HFFc6 (cell line): Measurements from ENCODE around the gene KRT79. TPM values are rescaled to one million over a fixed set of nuclear protein-coding genes. Genes with fewer than 3 reads are reported as not detected.

Experiments used
- DNase-seq: peaks from one replicate; pipeline ENCODE4 v3.0.0-alpha.2; 2018
- H3K27ac Mint-ChIP-seq: 2 replicates; pipeline ENCODE4 v1.8.0; 2020; ENCODE audit warnings: mild to moderate bottlenecking, mixed read lengths
- H3K27me3 Mint-ChIP-seq: 2 replicates; pipeline ENCODE4 v1.8.0; 2021; ENCODE audit warnings: mild to moderate bottlenecking, moderate library complexity, mixed read lengths; ENCODE audit not compliant: insufficient read depth
- H3K36me3 Mint-ChIP-seq: 2 replicates; pipeline ENCODE4 v1.8.0; 2021; ENCODE audit warnings: low read depth, mixed read lengths
- H3K4me1 Mint-ChIP-seq: 2 replicates; pipeline ENCODE4 v1.8.0; 2020; ENCODE audit warnings: low read depth, mixed read lengths
- H3K4me3 Mint-ChIP-seq: 2 replicates; pipeline ENCODE4 v1.8.0; 2020; ENCODE audit warnings: mild to moderate bottlenecking, moderate library complexity, mixed read lengths
- H3K9me3 Mint-ChIP-seq: 2 replicates; pipeline ENCODE4 v1.8.0; 2020; ENCODE audit warnings: mild to moderate bottlenecking, mixed read lengths
- total RNA-seq, 6 experiments: library from RNA; stranded (reverse); fragmentation: NEBNext Ultra II Directional; extraction: Animal tissue kit (Norgen Biotek cat#: 25700); gene quantifications; 2 replicates in 1 of 6; 3 replicates in 5 of 6; pipeline ENCODE4 v1.2.3, GENCODE V29; 2021
- TF ChIP-seq, protein P1 (sequence below): fragments of 200-600 bp; sonication (generic); IDR thresholded peaks from 2 replicates; pipeline ENCODE4 v1.5.0; 2021; ENCODE audit warnings: antibody characterized with exemption, mild to moderate bottlenecking

The KRT79 gene
- total RNA-seq, 6 experiments from 2014 or later: not detected

DNA sequence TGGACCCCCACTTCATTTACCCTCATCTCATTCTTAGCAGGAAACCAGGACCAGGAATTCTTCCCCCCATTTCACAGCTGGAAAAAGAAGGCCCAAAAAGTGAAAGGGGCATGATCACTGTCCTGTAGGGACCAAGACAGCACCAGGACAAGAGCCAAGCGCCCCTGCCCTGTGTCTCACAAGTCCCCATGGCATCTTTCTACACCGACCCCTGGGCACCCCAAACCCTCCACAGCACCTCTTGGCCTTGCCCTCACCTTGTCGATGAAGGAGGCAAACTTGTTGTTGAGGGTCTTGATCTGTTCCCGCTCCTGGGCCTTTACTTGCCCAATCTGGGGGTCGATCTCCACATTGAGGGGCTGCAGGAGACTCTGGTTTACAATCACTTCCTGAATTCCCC, 57.7 kb downstream of the KRT79 start:
- Mint-ChIP-seq H3K27ac (no peak overlapping the region), H3K36me3 (no peaks in the 10 kb centered on the region), H3K9me3 (no peaks in the 10 kb centered on the region), H3K4me3 (no peak overlapping the region), H3K4me1 (no peaks in the 10 kb centered on the region), H3K27me3 (peaks cover 53% of the 10 kb centered on the region)
- TF ChIP-seq, protein P1, sequence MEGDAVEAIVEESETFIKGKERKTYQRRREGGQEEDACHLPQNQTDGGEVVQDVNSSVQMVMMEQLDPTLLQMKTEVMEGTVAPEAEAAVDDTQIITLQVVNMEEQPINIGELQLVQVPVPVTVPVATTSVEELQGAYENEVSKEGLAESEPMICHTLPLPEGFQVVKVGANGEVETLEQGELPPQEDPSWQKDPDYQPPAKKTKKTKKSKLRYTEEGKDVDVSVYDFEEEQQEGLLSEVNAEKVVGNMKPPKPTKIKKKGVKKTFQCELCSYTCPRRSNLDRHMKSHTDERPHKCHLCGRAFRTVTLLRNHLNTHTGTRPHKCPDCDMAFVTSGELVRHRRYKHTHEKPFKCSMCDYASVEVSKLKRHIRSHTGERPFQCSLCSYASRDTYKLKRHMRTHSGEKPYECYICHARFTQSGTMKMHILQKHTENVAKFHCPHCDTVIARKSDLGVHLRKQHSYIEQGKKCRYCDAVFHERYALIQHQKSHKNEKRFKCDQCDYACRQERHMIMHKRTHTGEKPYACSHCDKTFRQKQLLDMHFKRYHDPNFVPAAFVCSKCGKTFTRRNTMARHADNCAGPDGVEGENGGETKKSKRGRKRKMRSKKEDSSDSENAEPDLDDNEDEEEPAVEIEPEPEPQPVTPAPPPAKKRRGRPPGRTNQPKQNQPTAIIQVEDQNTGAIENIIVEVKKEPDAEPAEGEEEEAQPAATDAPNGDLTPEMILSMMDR: no peak
- no peak for DNase-seq

DNA sequence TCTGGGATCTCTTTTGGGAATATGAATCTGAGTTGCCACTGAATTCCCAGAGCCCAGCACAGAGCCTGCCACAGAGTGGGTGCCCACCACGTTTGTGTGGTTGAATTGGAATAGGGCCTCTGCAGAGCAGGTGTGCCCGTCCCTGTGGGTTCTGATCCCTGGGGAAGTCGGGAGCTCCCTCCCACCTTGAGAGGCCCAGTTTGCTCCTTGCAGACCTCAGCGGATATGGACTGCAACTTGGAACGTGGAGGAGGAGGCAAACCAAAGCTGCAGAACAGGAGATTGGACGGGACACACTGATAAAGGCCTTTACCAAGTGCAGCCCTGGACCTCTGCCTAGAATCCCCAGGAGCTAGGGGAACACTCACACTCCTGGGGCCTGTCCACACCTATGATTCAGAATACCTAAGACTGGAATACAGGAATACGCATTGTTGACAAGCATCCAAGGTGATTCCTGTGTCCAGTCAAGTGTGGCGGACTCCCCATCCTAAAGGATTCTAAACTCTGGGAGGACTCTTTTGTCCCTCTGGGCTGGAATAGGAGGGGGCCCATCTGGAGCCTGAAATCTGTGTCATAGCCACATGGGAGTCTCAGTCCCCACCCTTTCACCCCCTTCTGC, 59.4 kb downstream of the KRT79 start:
- Mint-ChIP-seq H3K4me3 (no peak overlapping the region), H3K4me1 (no peaks in the 10 kb centered on the region), H3K9me3 (no peaks in the 10 kb centered on the region), H3K27ac (no peak overlapping the region), H3K27me3 (peaks cover 50% of the 10 kb centered on the region), H3K36me3 (no peaks in the 10 kb centered on the region)
- TF ChIP-seq, protein P1: no peak
- no peak for DNase-seq

DNA sequence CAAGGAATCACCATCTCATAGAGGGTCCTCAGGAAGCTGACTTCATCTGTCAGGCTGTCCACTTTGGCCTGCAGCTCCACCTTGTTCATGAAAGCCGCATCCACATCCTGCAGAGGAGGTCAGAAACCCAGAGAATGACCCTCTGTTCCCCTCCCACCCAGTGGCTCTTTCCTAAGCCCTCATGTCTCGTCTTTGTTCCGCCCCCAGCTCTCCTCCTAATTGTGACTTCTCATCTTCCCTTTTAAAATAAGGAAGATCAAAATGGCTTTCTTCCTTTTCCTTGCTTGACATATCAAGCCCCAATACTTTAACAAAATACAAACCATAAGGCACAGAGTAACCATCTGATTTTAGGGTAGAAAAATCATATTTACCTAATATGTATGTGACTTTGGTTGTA, 61.3 kb downstream of the KRT79 start:
- H3K4me3 Mint-ChIP-seq: no peak overlapping the region
- no peaks in the 10 kb centered on the region for H3K4me1 Mint-ChIP-seq
- TF ChIP-seq, protein P1: no peak
- no peak overlapping the region for H3K27ac Mint-ChIP-seq
- no peaks in the 10 kb centered on the region for H3K9me3 Mint-ChIP-seq
- DNase-seq: no peak
- peaks cover 55% of the 10 kb centered on the region for H3K27me3 Mint-ChIP-seq
- H3K36me3 Mint-ChIP-seq: no peaks in the 10 kb centered on the region

DNA sequence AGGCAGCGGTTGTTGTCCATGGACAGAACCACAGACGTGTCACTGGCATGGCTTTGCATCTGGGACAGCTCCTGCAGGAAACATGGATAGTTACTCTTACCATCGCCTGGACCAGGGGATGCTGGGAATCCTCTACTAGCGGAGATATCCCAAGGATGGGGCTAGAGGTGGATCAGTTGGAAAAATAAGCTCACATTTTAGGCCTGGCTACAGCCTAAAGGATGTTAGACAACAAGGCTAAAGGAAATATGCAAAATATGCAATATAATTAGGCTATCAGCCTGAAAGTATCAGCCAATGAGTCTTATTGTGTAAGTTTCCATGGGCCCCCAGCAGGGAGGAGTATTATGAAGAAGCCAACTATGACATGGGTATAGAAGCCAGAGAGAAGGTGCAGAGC, 61.9 kb downstream of the KRT79 start:
- no peaks in the 10 kb centered on the region for H3K9me3 Mint-ChIP-seq
- H3K4me1 Mint-ChIP-seq: no peaks in the 10 kb centered on the region
- H3K4me3 Mint-ChIP-seq: no peak overlapping the region
- DNase-seq: no peak
- TF ChIP-seq, protein P1: no peak
- H3K36me3 Mint-ChIP-seq: no peaks in the 10 kb centered on the region
- H3K27ac Mint-ChIP-seq: no peak overlapping the region
- H3K27me3 Mint-ChIP-seq: peaks cover 53% of the 10 kb centered on the region

DNA sequence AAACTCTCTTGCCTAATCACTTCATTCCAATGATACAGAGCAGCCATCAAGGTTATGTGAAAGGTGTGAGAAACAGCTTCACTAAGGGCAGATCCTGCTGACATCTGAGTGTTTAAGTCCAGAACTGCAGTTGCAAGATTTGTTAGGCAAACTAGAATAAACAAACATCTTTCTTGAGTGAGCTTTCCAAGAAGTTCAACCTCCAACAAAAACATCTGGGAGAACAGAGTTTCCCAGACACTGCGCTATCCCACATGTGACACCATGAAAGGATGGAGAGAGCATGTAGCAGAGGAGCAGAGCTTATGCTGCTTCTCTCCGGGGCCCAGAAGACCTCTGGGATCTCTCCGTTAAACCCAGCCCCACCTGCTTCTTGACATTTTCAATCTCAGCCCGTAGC, 62.6 kb downstream of the KRT79 start:
- Mint-ChIP-seq H3K9me3 (no peaks in the 10 kb centered on the region), H3K4me3 (no peak overlapping the region), H3K36me3 (no peaks in the 10 kb centered on the region), H3K27ac (no peak overlapping the region), H3K4me1 (no peaks in the 10 kb centered on the region), H3K27me3 (peaks cover 51% of the 10 kb centered on the region)
- no peak for DNase-seq
- TF ChIP-seq, protein P1: no peak

Other genes starting within 250 kb of the KRT79 start
- not detected for gene KRT72, start 232.8 kb downstream of the KRT79 start, total RNA-seq
- gene KRT73, start 215.8 kb downstream of the KRT79 start, total RNA-seq: not detected
- gene KRT2, start 182.1 kb downstream of the KRT79 start, total RNA-seq: not detected
- not detected for gene KRT1, start 153.9 kb downstream of the KRT79 start, total RNA-seq
- not detected for gene KRT77, start 130.8 kb downstream of the KRT79 start, total RNA-seq
- not detected for gene KRT76, start 57.0 kb downstream of the KRT79 start, total RNA-seq
- gene KRT3, start 38.2 kb downstream of the KRT79 start, total RNA-seq: not detected
- under 1 TPM in 4 of 6 experiments, not detected in 2; 0.18 to 0.31 (median 0.30) TPM for gene KRT4, start 20.2 kb downstream of the KRT79 start, total RNA-seq
- under 1 TPM in 1 of 6 experiments, not detected in 5; 0.30 TPM for gene KRT78, start 14.7 kb upstream of the KRT79 start, total RNA-seq
- gene KRT8, start 70.8 kb upstream of the KRT79 start, total RNA-seq: 10 to 100 TPM; 41.4 to 50.4 (median 44.8) TPM
- gene KRT18, start 114.8 kb upstream of the KRT79 start, total RNA-seq: 100 to 1,000 TPM; 556 to 745 (median 582) TPM
- gene EIF4B, start 172.1 kb upstream of the KRT79 start, total RNA-seq: 100 to 1,000 TPM; 376 to 437 (median 392) TPM
- gene TNS2, start 215.8 kb upstream of the KRT79 start, total RNA-seq: 10 to 100 TPM; 44.3 to 69.2 (median 58.9) TPM
- 10 to 100 TPM; 50.5 to 59.4 (median 54.9) TPM for gene SPRYD3, start 245.1 kb upstream of the KRT79 start, total RNA-seq